Prostate gland (tissue), 2 donors: ENCODE data around the gene DNAH14.

Experiments used
- CTCF ChIP-seq, 4 experiments: fragments of 200-600 bp in 2 of 4; fragments of 450-650 bp in 2 of 4; sonication (generic) in 2 of 4; IDR thresholded peaks; 1 replicate in 3 of 4; 2 replicates in 1 of 4; pipeline ENCODE4 v1.5.1; 2016 to 2019; ENCODE audit warnings: antibody characterized with exemption in 4 of 4, mild to moderate bottlenecking in 2 of 4, moderate library complexity in 2 of 4
- POLR2A ChIP-seq: fragments of 450-650 bp; IDR thresholded peaks from one replicate; pipeline ENCODE4 v1.6.1; 2016; ENCODE audit warnings: antibody characterized with exemption, mild to moderate bottlenecking
- POLR2AphosphoS5 ChIP-seq: sonication (generic); formaldehyde crosslinking; IDR thresholded peaks from one replicate; pipeline ENCODE4 v1.6.1; 2017; ENCODE audit warnings: antibody characterized with exemption

- TF ChIP-seq CTCF (IDR thresholded peaks at IDR 0.05) (peak in 1 of 4 experiments; percentile 10), POLR2A (no peak), POLR2AphosphoS5 (no peak)
Measured at GRCh38 chr1:224894915-224895314, 34.6 kb upstream of the DNAH14 start.
